GM21360 (cell line): ENCODE data around the gene ZNF831.

Source experiments
- ATAC-seq: cut with Tn5 transposase; IDR thresholded peaks from one replicate; pipeline ENCODE4 v1.9.1; 2021; ENCODE audit warnings: mild to moderate bottlenecking, moderate library complexity; ENCODE audit not compliant: unreplicated experiment

The ZNF831 gene

DNA sequence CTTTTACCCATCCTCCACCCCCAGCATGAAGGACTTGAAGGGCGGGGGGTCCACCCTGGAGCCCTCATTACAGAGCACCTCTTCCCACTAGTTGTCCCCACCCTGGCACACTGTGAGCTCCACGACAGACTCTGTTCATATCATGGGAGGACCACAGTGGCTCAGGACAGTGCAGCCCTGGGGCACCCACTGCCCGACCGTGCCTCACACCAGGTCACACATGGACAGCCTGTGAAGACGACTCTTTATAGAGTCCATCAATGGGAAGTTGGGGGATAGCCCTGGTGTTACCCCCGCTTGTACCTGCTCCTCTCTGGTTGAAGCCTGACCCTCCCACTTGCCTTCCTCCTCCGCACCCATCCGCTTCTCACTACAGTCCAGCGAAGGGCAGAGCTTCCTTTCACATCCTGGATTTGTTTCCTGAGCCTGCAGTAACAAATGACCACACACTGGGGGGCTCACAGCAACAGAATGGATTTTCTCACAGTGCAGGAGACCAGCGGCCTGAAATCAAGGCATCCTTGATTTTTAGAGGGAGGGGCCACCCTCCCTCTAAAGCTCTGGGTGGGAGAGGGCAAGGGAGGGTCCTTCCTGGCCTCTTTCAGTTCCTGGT lies 15.5 kb downstream of the ZNF831 start:
- ATAC-seq, result no peak

DNA sequence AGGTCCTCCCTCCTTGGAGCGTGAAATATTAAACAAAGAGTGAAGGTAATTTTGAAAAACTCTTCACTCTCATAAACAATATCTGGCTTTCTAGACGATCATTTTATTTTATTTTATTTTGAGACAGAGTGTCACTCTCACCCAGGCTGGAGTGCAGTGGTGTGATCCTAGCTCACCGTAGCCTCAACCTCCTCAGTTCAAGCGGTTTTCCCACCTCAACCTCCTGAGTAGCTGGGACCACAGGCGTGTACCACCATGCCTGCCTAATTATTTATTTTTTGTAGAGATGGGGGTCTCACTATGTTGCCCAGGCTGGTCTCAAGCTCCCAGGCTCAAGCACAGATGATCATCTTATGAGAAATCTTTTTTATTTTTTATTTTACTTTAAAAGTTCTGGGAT lies 16.4 kb downstream of the ZNF831 start:
- ATAC-seq, result no peak

DNA sequence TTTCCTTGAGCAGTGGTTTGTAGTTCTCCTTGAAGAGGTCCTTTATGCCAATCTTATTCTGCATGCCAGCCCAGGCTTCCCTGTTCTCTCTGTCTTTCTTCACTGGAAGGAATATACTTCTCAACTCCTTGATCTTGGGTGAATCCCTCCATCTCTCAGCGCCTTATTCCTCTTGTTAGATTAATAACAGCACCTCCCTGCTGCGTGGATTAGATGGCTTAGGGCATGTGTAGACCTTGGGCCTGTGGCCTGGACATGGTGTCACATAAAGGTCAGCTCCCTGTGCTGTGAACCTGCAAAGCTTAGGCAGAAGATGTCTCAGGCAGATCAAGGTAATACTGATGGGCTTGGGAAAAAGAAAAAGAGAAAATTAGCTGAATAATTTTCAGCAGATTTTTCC lies 18.3 kb downstream of the ZNF831 start:
- ATAC-seq, result no peak

DNA sequence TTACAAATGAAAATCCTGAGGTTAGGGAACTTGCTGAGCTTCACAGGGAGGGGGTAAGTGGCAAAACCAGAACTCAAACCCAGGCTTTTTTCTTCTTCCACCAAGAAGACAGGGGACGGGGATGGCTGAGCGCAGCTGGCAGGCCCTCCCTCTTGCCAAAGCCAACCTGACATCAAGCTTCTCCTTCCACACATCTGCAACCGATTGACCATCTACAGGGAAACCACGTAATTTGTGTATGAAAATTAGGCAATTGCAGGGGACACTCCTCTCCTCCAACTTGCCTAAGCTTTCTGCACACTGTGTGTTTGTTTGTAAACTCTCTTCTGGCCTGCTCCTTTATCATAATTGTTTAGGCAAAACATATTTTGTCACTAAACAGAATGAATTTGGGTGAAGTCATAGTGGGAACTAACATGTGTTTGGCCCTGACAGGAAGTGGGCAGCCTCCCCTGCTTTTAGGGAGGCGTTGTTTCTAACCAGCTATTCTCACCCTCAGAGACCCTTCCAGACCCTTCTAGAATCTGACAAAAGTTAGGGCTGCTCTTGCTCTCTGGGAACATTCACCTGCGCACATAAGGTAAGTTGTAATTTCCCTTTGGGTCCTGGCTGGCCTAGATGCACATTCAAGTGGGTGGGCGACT lies 18.9 kb downstream of the ZNF831 start:
- no peak for ATAC-seq

DNA sequence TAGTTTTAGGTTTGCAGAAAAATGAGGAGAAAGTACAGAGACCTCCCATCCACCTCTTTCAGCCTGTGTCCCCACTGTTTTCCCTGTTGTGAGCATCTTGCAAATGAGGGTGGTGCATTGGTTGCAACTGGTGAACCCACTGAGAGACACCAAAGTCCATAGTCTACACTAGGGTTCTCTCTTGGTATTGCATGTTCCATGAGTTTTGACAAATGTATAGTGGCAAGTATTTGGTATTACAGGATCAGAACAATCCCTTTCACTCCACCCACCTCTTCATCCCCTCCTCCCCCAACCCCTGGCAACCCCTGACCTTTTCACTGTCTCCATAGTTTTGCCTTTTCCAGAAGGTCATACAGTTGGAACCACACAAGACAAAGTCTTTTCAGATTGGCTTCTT lies 20.1 kb downstream of the ZNF831 start:
- no peak for ATAC-seq

DNA sequence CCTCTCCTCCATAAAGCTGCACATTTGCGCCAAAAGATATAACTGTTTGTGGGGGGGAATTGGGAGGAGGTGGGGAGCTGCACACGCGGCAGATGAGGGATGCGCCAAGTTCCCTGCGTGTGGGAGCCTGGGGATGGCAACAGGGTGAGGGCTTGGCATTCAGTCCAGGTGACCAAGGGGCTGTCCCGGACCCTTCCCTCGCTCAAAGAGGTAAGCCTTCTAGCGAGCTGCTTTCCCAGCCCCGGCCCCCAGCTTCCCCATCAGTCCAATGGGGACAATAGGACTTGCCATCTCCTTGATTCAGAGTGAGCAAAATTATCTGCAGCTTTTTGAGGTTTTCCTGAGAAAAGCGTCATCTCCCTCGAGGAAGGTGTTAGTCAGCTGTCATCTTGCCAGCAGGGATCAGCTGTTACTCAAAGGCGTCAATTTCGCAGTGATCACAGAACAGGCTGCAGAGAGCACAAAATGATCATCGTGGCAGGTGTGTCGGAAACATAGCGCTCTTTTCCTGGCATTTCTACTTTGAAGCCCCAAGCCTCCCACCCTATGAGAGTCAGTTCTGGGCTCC lies 21.3 kb downstream of the ZNF831 start:
- ATAC-seq, result no peak

DNA sequence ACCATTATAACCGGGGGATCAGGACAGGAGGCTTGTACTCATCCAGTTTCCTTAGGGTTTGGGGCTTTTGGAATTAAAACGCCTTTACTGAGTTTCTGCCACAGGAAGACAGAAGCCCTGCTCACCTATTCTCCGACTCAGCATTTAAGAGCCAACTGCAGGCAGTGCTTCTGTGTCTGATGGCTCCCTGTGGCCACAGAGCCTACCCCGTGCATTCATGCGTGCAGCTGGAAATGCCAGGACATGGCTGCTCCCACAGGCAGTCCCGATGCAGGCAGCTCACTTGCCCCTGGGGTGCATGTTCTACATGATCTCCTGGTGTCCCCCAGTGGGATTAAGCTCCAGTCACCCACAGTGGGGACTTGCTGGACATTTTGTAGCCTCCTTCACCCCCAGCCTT lies 22.2 kb downstream of the ZNF831 start:
- no peak for ATAC-seq

DNA sequence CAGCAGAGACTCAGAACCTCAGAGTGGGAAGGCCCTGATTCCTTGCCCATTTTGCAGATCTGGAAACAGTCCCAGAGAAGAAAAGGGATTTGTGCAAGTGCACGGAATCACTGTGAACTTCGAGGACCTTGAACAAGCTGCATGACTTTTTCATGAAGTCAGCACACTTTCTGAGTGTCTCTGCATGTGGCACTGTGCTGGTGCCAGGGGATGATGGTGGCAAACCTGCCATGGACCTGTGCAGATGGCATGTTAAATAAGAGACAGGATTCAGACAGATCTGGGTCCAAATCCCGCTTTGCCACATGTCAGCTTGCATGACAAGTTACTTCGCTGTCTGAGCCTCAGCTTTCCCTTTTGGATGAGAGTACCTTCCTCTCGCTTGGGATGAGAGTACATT lies 26.8 kb downstream of the ZNF831 start:
- ATAC-seq, result no peak

DNA sequence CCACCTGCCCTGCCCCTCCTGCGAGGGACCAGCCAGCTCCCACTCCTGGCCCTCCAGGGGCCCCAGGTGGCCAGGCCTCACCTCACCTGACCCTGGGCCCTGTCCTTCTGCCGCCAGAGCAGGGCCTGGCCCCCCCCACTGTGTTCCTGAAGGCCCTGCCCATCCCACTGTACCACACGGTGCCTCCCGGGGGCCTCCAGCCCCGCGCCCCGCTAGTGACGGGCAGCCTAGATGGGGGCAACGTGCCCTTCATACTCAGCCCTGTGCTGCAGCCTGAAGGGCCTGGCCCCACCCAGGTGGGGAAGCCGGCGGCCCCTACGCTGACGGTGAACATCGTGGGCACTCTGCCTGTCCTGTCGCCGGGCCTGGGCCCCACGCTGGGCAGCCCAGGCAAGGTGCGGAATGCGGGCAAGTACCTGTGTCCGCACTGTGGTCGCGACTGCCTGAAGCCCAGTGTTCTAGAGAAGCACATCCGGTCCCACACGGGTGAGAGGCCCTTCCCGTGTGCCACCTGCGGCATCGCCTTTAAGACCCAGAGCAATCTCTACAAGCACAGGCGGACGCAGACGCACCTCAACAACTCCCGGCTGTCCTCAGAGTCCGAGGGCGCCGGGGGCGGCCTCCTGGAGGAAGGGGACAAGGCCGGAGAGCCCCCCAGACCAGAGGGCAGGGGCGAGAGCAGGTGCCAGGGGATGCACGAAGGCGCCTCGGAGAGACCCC lies 27.6 kb downstream of the ZNF831 start:
- ATAC-seq, result no peak

DNA sequence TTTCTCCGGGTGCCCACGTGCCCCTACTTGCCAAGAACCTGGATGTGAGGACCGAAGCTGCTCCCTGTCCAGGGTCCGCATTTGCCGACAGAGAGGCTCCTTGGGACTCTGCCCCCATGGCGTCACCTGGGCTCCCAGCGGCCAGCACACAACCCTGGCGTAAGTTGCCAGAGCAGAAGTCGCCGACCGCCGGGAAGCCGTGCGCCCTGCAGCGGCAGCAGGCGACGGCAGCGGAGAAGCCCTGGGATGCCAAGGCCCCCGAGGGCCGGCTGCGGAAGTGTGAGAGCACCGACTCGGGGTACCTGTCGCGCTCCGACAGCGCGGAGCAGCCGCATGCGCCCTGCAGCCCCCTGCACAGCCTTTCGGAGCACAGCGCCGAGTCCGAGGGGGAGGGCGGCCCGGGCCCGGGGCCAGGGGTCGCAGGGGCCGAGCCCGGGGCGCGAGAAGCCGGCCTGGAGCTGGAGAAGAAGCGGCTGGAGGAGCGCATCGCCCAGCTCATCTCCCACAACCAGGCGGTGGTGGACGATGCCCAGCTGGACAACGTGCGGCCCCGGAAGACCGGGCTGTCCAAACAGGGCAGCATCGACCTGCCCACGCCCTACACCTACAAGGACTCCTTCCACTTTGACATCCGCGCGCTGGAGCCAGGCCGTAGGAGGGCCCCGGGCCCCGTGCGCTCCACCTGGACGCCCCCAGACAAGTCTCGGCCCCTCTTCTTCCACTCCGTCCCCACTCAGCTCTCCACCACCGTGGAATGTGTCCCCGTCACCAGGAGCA lies 28.3 kb downstream of the ZNF831 start:
- ATAC-seq, result no peak

DNA sequence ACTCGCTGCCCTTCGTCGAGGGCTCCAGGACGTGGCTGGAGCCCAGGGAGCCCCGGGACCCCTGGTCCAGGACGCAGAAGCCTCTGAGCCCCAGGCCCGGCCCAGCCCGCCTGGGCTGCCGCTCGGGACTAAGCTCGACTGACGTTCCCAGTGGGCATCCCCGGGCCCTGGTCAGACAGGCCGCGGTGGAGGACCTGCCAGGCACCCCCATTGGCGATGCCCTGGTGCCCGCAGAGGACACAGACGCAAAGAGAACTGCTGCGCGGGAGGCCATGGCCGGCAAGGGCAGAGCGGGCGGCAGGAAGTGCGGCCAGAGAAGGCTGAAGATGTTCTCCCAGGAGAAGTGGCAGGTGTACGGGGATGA lies 28.9 kb downstream of the ZNF831 start:
- ATAC-seq, result no peak

DNA sequence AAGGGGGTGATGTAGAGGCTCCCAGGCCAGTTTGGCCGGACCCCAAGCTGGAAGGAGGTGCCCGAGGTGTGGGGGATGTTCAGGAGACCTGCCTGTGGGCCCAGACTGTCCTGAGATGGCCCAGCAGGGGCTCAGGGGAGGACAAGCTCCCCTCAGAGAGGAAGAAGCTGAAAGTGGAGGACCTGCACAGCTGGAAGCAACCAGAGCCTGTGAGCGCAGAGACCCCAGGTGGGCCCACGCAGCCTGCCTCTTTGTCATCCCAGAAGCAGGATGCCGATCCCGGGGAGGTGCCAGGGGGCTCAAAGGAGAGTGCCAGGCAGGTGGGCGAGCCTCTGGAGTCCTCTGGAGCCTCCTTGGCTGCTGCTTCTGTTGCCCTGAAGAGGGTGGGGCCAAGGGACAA lies 29.7 kb downstream of the ZNF831 start:
- no peak for ATAC-seq

DNA sequence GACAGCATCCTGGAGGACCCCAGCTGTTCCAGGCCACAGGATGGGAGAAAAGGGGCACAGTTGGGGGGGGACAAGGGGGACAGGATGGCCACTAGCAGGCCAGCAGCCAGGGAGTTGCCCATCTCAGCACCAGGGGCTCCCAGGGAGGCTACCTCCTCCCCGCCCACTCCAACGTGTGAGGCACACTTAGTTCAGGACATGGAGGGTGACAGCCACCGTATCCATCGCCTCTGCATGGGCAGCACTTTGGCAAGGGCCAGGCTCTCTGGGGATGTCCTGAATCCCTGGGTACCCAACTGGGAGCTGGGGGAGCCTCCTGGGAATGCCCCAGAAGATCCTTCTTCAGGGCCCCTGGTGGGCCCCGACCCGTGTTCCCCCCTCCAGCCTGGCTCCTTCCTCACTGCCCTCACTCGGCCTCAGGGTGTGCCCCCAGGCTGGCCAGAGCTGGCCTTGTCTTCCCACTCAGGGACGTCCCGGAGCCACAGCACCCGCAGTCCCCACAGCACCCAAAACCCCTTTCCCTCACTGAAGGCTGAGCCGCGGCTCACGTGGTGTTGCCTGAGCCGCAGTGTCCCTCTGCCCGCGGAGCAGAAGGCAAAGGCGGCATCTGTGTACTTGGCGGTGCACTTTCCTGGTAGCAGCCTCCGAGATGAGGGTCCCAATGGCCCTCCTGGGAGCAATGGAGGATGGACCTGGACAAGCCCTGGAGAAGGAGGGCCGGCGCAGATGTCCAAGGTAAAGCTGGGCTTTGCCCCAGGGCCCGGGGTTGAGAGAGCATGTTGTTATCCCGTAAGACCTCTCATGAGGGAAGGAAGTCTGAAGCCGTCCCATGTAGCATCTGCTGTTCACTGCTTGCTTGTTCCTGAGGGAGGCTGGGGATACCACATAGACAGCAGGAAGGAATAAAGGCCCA lies 30.7 kb downstream of the ZNF831 start:
- ATAC-seq, result no peak

DNA sequence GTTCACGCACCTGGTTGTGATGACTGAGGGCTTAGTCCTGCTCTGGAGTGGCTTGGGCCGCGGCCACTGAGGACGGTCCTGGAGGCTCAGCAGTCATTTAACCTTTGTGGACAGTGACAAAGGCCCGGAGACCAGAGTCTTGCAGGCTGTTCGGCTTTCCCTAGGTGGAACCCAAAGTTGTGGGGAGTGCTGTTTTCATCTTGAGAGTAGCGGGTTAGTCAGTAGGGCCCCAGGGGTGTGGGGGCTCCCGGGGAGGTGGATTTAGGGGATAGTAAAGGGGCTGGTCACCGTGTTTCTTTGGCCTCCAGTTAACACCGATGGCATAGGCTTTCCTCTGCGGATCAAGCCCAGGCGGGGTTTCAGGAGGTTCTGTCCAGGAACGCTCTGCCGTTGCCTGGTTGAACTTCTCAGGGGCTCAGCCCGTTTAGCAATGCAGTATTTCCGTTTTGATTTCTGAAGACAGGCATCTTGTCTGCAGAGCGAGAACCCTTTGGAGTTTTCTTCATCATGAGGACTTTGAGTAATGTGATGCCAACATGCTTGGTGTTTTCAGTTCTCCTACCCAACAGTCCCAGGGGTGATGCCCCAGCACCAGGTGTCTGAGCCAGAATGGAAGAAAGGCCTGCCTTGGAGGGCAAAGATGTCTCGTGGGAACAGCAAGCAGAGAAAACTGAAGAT lies 31.8 kb downstream of the ZNF831 start:
- no peak for ATAC-seq

DNA sequence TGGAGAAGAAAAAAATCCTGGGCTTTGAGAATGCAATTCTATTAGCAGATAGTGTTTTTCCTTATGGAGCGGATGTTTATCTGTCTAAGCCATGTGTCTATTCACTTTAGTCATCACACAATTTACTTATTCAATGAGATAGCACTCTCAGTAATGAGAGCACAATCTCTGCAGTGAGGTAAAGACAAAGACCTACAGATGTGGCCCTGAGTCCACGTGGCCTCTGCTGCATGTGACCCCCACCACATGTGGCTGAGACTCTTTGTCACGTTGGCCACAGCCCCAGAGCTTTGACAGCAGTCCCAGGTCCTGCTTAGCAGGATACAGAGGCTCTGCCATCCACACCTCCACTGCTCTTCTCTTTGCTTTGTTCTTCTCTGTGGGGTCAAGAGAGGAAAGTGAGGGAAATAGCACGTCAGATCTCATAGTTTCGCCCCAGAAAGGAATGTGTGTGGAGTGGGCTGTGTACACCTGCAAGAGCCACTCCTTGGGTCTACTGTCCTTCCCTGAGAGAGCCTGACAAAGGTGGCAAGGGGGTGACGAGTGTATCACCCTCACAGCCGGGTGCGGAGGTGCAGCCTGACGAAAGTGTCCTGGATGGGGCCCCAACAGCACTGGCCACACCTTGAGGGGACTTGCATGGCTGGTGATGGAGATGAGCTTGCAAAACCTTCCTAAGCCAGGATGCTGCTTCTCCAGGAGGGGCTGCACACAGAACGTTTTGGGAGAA lies 40.7 kb downstream of the ZNF831 start:
- no peak for ATAC-seq

DNA sequence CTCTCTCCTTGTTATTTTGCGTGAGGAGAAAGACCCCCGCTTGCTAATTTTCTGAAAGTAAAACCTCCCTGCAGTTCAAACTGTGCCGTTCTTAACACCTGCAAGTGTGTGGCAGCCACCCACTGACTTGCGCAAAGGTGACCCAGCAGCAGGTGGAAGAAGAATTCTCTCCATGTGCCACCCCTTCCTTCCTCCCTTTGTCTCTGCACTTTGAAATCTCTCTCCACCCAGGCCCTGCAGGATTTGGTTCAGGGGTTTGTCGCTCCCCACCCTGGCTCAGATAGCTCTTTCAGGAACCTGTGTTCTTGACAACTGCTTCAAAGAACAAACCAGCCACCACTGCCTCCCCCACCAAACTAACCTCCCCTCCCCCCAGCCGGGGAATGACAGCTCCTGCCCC lies 41.4 kb downstream of the ZNF831 start:
- no peak for ATAC-seq

DNA sequence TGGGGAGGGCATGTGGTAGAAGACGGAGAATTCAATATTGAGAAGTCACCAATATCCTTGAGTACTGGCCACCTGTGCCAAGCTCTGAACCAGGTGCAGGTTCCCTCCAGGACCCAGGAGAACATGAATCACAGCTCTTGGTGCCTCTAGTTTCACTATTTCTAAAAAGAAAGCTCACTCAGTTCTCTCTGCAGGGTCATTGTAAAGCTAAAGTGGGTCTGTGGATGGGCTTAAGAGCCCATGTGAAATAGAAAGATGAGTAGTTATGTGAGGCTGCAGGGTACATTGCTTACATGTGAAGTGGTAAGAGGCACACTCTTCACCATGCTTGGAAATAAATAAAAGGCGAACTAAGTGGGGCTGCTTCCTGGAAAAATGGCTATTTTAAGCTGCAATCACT lies 43.6 kb downstream of the ZNF831 start:
- no peak for ATAC-seq

DNA sequence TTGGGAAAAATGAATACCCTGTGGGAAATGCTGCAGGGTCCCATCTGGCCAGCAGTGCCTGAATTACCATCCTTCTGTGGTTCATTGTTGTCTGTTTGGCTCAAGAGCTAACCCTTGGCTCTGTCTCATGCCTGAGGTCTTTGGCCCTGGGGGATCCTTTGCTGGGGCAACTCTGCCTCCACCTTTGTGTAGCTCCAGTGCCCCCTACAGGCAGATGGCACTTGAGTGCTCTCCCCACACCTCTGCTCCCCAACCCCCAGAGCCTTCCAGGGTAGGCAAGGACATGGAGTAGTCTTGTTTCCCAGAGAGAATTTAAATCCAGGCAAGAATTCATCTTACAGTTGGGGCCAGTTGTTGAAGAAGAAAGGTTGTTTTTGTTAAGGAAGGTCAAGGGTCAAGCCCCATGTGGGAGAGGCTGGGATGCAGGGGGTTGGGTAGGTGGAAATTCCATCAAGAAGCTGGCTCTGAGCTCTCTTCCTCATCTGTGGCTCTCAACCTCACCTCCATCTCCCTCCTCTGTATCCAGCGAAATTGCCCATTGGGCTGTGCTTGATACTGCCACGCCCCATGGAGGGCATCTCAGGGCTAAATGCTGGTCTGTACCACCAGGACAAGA lies 44.2 kb downstream of the ZNF831 start:
- no peak for ATAC-seq

DNA sequence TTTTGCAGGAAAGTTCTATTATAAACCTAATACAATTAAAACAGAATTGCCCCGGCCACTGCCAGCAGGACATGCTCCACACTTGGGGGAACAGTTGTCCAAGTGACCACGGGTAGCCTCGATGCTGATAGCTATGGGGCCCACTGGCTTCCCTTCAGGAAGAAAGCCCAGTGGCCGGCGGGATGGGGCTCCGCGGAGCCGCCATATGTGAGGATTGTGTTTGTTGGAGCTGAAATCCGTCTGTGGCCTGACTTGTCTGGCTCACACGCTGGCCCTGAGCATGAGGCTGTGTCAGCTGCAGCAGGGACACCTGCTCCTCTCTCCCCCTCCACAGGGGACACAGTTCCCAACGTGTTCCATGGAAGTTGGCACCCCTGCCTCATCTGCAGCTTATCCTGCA lies 46.6 kb downstream of the ZNF831 start:
- ATAC-seq, result no peak
